GM21576 (cell line): ENCODE results near the gene LRP8.

Experiments
- ATAC-seq: cut with Tn5 transposase; IDR thresholded peaks from one replicate; pipeline ENCODE4 v1.9.1; 2021; ENCODE audit warnings: mild to moderate bottlenecking, moderate library complexity; ENCODE audit not compliant: unreplicated experiment

LRP8 gene

GRCh38 chr1:53341521-53341895, 13.6 kb upstream of the LRP8 start:
- no peak for ATAC-seq

- ATAC-seq, result no peak
These were observed 13.0 kb upstream of the LRP8 start for GRCh38 chr1:53340660-53341520.

- no peak for ATAC-seq
These were observed 12.1 kb upstream of the LRP8 start for GRCh38 chr1:53339736-53340635.

- no peak for ATAC-seq
These were observed 10.6 kb upstream of the LRP8 start for GRCh38 chr1:53338423-53338822.

GRCh38 chr1:53337499-53337898, 9.6 kb upstream of the LRP8 start:
- no peak for ATAC-seq

GRCh38 chr1:53336146-53336545, 8.3 kb upstream of the LRP8 start:
- no peak for ATAC-seq

GRCh38 chr1:53335661-53336060, 7.8 kb upstream of the LRP8 start:
- ATAC-seq, result no peak

GRCh38 chr1:53334781-53335180, 6.9 kb upstream of the LRP8 start:
- ATAC-seq, result no peak

- no peak for ATAC-seq
These were observed 6.4 kb upstream of the LRP8 start for GRCh38 chr1:53334312-53334711.

- ATAC-seq, result no peak
These were observed 5.0 kb upstream of the LRP8 start for GRCh38 chr1:53332833-53333232.

- ATAC-seq, result no peak
These were observed 4.3 kb upstream of the LRP8 start for GRCh38 chr1:53332186-53332564.

GRCh38 chr1:53331446-53332185, 3.7 kb upstream of the LRP8 start:
- ATAC-seq, result no peak

GRCh38 chr1:53330819-53331218, 2.9 kb upstream of the LRP8 start:
- ATAC-seq, result no peak

GRCh38 chr1:53328541-53329499, 950 bp upstream of the LRP8 start:
- no peak for ATAC-seq

GRCh38 chr1:53327182-53327913, 522 bp downstream of the LRP8 start:
- ATAC-seq, result no peak

GRCh38 chr1:53326598-53327181, 1.2 kb downstream of the LRP8 start:
- ATAC-seq, result peak; percentile 27

GRCh38 chr1:53326088-53326597, 1.7 kb downstream of the LRP8 start:
- ATAC-seq, result peak; percentile 87

GRCh38 chr1:53325326-53326087, 2.4 kb downstream of the LRP8 start:
- no peak for ATAC-seq
